DMS53 (cell line): Measurements from ENCODE around the gene PCDHGB3.
"Not testable (repeated sequence)": the region's sequence is repeated elsewhere in the genome, so short reads cannot be mapped to it uniquely, and the experiment has no call there.

Experiments
- DNase-seq: peaks from one replicate; lab custom pipeline; 2025; lab: John Stamatoyannopoulos, UW

PCDHGB3 gene

DNA sequence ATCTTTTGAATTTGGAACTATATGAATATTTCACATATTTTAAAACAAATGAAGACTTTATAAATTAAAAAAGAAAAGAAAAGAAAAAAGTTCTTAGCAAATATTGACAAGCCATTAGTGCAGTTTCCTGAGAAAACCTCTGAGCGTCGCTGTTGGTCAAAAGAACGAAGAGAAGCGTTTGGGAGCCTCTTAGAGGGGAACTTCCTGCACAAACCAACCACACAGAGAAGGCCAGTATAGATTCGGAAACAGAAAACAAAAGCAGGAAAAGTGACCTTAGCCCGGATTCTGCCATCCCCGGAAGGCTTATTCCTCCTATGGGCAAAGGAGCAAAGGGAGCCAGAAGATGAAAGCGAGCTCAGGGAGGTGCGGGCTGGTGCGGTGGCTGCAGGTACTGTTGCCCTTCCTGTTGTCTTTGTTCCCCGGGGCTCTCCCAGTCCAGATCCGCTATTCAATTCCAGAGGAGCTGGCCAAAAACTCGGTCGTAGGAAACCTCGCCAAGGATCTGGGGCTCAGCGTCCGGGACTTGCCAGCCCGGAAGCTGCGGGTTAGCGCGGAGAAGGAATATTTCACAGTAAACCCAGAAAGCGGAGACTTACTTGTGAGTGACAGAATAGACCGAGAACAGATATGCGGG lies 10.1 kb upstream of the PCDHGB3 start, which contains the start of gene PCDHGB2:
TSS of gene PCDHGB2 (plus strand) at position 205 of the 637 bp plus-strand sequence. CDS start at position 347, 142 bp downstream.
- peak; percentile 63 for DNase-seq

DNA sequence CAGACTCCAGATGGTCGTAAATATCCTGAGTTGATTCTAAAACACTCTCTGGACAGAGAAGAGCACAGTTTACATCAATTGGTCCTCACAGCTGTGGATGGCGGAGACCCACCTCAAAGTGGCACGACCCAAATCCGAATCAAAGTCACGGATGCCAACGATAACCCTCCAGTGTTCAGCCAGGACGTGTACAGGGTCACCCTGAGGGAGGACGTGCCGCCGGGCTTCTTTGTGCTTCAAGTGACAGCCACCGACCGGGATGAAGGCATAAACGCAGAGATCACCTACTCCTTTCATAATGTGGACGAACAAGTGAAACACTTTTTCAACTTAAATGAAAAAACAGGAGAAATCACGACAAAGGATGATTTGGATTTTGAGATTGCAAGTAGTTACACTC lies 9.4 kb upstream of the PCDHGB3 start:
- no peak for DNase-seq

DNA sequence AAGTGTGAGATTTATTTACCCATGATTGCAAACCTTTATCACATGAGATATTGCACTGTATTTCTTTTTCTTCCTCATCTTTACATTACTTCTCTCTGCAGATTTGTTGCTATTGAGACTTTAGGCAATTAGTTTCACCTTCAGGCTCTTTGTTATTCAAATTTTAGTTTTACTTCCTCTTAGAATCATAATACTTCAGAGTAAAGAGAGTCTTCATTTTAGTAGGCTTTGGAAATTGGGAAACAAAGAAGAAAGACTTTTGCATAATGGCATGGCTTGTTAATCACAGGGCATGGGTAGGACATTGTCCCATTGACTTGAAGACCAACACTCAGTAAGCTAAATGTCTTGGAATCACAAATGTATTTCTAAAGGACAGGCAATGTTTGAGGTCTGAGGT lies 7.3 kb upstream of the PCDHGB3 start:
- no peak for DNase-seq

DNA sequence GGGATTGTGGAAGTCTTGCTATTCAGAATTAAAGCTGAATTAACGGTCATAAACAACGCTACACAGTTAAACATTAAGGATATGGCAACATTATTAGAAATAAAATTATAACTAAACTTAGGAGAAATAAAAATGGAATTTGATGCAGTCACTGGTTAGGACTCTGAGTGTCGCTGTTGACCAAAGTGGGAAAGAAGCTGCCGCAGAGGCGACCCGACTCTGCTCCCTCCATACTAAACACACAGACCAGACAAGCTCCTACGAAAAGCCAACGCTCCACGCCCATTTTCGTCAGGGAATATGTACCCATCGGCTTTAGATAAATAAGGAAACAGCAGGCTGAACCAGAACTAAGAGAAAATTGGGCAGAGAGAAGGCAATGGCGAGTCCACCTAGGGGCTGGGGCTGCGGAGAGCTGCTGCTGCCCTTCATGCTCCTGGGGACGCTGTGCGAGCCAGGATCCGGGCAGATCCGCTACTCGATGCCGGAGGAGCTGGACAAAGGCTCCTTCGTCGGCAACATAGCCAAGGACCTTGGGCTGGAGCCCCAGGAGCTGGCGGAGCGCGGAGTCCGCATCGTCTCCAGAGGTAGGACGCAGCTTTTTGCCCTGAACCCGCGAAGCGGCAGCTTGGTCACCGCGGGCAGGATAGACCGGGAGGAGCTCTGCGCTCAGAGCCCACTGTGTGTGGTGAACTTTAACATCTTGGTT lies 5.9 kb upstream of the PCDHGB3 start, which contains the start of gene PCDHGA5:
TSS of gene PCDHGA5 (plus strand) at position 211 of the 709 bp plus-strand sequence. CDS start at position 380, 169 bp downstream.
- DNase-seq, result peak; percentile 20

DNA sequence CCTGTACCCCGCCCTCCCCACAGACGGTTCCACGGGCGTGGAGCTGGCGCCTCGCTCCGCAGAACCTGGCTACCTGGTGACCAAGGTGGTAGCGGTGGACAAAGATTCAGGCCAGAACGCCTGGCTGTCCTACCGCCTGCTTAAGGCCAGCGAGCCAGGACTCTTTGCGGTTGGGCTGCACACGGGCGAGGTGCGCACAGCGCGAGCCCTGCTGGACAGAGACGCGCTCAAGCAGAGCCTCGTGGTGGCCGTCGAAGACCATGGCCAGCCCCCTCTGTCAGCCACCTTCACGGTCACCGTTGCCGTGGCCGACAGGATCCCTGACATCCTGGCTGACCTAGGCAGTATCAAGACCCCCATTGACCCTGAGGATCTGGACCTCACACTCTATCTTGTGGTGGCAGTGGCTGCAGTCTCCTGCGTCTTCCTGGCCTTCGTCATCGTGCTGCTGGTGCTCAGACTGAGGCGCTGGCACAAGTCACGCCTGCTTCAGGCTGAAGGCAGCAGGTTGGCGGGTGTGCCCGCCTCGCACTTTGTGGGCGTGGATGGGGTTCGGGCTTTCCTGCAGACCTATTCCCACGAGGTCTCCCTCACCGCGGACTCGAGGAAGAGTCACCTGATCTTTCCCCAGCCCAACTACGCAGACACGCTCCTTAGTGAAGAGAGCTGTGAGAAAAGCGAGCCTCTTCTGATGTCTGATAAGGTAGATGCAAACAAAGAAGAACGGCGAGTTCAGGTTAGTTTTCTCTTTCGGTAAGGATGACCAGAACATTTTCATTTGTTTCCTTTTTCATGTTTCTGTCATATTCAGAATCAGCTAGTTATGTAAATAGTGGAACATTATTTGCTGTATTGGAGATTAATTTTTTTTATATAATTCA lies 3.8 kb upstream of the PCDHGB3 start:
- DNase-seq, result no peak

DNA sequence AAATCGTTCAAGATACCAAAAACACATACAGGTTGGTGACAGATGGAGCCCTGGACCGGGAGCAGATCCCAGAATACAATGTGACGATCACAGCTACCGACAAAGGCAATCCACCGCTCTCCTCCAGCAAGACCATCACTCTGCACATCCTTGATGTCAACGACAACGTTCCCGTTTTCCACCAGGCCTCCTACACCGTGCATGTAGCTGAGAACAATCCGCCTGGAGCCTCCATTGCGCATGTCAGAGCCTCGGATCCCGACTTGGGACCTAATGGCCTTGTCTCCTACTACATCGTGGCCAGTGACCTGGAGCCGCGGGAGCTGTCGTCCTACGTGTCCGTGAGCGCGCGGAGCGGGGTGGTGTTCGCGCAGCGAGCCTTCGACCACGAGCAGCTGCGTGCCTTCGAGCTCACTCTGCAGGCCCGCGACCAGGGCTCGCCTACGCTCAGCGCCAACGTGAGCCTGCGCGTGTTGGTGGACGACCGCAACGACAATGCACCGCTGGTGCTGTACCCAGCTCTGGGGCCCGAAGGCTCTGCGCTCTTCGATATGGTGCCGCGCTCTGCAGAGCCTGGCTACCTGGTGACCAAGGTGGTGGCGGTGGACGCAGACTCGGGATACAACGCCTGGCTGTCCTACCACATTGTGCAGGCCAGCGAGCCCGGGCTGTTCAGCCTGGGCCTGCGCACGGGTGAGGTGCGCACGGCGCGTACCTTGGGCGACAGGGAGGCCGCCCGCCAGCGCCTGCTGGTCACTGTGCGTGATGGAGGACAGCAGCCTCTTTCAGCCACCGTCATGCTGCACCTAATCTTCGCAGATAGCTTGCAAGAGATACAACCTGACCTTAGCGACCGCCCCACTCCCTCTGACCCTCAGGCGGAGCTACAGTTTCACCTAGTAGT lies 1.8 kb downstream of the PCDHGB3 start:
- no peak for DNase-seq

DNA sequence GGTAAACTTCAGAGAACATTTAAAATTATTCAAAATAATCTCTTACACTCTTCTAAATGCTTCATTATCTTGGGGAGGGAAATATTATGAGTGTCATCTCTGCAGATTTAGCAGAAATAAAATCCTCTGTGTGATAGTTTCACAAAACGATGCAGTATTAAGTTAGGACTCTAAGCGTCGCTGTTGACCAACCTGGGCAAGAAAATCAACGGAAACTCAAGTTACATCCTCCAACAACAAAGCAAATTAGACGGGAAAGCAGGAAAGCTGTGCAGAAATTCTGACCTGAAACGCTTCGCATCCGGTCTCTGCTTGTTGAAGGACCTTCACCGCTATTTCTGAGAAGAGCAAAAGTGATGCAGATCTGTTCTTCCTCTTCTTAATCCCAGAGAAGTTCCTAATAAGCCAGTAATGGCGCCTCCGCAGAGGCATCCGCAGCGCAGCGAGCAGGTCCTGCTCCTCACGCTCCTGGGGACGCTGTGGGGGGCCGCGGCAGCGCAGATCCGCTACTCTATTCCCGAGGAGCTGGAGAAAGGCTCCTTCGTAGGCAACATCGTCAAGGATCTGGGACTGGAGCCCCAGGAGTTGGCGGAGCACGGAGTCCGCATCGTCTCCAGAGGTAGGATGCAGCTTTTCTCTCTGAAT lies 3.8 kb downstream of the PCDHGB3 start, which contains the start of gene PCDHGA6:
TSS of gene PCDHGA6 (plus strand) at position 219 of the 645 bp plus-strand sequence. CDS start at position 412, 193 bp downstream.
- DNase-seq, result peak; percentile 60

DNA sequence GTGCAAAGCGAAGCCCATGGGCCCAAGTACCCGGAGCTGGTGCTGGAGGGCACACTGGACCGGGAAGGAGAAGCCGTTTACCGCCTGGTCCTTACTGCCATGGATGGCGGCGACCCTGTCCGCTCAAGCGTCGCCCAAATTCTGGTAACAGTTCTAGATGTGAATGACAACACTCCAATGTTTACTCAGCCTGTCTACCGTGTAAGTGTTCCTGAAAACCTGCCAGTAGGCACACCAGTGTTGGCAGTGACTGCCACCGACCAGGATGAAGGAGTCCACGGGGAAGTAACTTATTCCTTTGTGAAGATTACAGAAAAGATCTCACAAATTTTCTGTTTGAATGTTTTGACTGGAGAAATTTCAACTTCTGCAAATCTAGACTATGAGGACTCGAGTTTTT lies 4.6 kb downstream of the PCDHGB3 start:
- DNase-seq, result no peak

DNA sequence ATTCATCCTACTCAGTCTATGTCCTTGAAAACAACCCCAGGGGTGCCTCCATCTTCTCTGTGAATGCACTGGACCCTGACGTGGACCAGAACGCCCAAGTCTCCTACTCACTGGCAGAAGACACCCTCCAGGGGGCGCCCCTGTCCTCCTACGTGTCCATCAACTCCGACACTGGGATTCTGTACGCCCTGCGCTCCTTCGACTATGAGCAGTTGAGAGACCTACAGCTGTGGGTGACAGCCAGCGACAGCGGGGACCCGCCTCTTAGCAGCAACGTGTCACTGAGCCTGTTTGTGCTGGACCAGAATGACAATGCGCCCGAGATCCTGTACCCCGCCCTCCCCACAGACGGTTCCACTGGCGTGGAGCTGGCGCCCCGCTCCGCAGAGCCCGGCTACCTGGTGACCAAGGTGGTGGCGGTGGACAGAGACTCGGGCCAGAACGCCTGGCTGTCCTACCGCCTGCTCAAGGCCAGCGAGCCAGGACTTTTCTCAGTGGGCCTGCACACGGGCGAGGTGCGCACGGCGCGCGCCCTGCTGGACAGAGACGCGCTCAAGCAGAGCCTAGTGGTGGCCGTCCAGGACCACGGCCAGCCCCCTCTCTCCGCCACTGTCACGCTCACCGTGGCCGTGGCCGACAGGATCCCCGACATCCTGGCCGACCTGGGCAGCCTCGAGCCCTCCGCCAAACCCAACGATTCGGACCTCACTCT lies 5.6 kb downstream of the PCDHGB3 start:
- DNase-seq, result not testable (repeated sequence)

DNA sequence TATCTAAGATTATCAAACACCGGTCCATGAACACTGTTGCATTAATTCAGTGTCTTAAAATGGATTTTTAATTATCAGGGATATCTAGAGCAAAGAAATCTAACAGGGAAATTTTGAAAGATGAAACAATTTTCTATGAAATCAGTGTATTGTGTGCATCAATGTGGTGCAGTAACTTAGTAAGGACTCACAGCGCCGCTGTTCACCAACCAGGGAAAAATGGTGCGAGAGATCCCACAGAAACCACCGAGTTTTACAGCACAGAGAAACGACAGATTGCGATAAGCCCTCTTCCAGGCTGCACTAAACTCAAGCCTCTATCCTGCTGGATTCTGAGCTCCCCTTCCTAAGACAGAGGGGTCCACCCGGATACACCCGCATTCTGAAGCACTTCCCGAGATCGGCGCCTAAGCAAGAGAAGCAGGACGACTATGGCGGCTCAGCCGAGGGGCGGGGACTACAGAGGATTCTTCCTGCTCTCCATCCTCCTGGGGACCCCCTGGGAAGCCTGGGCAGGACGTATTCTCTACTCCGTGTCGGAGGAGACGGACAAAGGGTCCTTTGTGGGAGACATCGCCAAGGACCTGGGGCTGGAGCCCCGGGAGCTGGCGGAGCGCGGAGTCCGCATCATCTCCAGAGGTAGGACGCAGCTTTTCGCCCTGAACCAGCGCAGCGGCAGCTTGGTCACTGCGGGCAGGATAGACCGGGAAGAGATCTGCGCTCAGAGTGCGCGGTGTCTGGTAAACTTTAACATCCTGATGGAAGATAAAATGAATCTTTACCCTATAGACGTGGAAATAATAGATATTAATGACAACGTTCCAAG lies 12.6 kb downstream of the PCDHGB3 start, which contains the start of gene PCDHGA7:
TSS of gene PCDHGA7 (plus strand) at position 274 of the 826 bp plus-strand sequence. CDS start at position 432, 158 bp downstream.
- DNase-seq, result peak; percentile 58

DNA sequence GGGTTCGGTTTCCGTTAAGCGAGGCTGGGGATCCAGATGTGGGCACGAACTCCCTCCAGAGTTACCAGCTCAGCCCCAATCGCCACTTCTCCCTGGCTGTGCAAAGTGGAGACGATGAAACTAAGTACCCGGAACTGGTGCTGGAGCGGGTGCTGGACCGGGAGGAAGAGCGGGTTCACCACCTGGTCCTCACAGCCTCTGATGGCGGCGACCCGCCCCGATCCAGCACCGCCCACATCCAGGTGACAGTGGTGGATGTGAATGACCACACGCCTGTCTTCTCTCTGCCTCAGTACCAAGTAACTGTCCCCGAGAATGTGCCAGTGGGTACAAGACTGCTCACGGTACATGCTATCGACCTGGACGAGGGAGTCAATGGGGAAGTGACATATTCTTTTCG lies 13.3 kb downstream of the PCDHGB3 start:
- no peak for DNase-seq

DNA sequence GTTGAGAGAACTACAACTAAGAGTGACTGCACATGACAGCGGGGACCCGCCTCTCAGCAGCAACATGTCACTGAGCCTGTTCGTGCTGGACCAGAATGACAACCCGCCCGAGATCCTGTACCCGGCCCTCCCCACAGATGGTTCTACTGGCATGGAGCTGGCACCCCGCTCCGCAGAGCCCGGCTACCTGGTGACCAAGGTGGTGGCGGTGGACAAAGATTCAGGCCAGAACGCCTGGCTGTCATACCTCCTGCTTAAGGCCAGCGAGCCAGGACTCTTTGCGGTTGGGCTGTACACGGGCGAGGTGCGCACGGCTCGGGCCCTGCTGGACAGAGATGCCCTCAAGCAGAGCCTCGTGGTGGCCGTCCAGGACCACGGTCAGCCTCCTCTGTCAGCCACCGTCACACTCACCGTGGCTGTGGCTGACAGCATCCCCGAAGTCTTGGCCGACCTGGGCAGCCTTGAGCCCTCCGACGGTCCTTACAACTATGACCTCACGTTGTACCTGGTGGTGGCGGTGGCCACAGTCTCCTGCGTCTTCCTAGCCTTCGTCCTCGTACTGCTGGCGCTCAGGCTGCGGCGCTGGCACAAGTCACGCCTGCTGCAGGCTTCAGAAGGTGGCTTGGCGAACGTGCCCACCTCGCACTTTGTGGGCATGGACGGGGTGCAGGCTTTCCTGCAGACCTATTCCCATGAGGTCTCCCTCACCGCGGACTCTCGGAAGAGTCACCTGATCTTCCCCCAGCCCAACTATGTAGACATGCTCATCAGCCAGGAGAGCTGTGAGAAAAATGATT lies 14.6 kb downstream of the PCDHGB3 start:
- no peak for DNase-seq

DNA sequence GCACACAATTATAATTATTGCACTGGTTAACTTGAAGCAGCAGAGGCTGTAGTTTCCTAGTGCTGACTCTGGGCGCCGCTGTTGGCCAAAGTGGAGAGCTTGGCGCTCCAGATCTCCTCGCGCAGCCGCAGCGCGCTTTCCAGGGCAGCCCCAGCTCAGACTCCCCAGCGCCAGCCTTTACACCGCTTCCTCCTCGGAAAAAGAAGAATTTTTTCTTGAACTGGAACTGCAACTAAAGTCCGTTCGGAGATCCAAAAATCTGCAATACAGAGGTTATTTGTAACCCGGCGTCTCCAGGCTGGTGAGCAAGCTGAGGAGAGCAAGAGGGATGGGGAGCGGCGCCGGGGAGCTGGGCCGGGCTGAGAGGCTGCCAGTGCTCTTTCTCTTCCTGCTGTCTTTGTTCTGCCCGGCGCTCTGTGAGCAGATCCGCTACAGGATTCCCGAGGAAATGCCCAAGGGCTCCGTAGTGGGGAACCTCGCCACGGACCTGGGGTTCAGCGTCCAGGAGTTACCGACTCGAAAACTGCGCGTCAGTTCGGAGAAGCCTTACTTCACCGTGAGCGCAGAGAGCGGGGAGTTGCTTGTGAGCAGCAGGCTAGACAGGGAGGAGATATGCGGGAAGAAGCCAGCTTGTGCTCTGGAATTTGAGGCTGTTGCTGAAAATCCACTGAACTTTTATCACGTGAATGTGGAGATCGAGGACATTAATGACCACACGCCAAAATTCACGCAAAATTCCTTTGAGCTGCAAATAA lies 17.7 kb downstream of the PCDHGB3 start, which contains the start of gene PCDHGB4:
TSS of gene PCDHGB4 (plus strand) at position 142 of the 755 bp plus-strand sequence. CDS start at position 329, 187 bp downstream.
- DNase-seq, result peak; percentile 79

DNA sequence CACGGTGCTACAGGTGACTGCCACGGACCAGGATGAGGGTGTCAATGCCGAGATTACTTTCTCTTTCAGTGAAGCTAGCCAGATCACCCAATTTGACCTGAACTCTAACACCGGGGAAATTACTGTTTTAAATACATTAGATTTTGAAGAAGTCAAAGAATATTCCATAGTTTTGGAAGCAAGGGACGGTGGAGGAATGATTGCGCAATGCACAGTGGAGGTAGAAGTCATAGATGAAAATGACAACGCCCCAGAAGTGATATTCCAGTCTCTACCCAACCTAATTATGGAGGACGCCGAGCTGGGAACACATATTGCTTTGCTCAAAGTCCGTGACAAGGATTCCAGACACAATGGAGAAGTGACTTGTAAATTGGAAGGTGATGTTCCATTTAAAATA lies 18.6 kb downstream of the PCDHGB3 start:
- no peak for DNase-seq

DNA sequence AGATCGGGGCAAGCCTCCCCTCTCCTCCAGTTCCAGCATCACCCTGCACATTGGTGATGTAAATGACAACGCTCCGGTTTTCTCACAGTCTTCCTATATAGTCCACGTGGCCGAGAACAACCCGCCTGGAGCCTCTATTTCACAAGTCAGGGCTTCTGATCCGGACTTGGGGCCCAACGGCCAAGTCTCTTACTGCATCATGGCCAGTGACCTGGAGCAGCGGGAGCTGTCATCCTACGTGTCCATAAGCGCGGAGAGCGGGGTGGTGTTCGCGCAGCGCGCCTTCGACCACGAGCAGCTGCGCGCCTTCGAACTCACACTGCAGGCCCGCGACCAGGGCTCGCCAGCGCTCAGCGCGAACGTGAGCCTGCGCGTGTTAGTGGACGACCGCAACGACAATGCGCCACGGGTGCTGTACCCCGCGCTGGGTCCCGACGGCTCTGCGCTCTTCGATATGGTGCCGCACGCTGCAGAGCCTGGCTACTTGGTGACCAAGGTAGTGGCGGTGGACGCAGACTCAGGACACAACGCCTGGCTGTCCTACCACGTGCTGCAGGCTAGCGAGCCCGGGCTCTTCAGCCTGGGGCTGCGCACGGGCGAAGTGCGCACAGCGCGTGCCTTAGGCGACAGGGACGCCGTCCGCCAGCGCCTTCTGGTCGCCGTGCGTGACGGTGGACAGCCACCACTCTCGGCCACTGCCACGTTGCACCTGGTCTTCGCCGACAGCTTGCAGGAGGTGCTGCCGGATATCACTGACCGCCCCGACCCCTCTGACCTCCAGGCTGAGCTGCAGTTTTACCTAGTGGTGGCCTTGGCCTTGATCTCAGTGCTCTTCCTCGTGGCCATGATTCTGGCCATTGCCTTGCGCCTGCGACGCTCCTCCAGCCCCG lies 19.4 kb downstream of the PCDHGB3 start:
- DNase-seq, result no peak
